Keratinocyte (primary cell): ENCODE measurements around the gene ZNF431.

Experiments used
- CTCF ChIP-seq, 3 experiments: IDR thresholded peaks in 1 of 3; conservative IDR thresholded peaks in 1 of 3; optimal IDR thresholded peaks in 1 of 3; 2 replicates in 2 of 3; 3 replicates in 1 of 3; pipeline versions ENCODE3 to v1.5.1; 2011; ENCODE audit warnings: low read length in 3 of 3, mild to moderate bottlenecking in 3 of 3, moderate library complexity in 2 of 3, control low read depth in 1 of 3, inconsistent platforms in 1 of 3; ENCODE audit not compliant: insufficient read depth in 2 of 3; ENCODE audit errors: extremely low read depth in 1 of 3
- EZH2 ChIP-seq: IDR thresholded peaks from one replicate; pipeline ENCODE4 v1.6.1; 2012; ENCODE audit warnings: inconsistent platforms, mild to moderate bottlenecking, low read length, moderate library complexity

GRCh38 chr19:21238670-21239069 is 96.8 kb downstream of the ZNF431 start:
- no peak for TF ChIP-seq CTCF (optimal IDR thresholded peaks at IDR 0.05 in 1 of 3, IDR thresholded peaks at IDR 0.05 in 1 of 3, conservative IDR thresholded peaks at IDR 0.05 in 1 of 3; ENCODE audit: extremely low read depth in 1 of 3, insufficient read depth in 2 of 3, low read length in 3 of 3)
- no peak for TF ChIP-seq EZH2
